ENCODE results near the gene ARPP19. TPM values are rescaled to one million over a fixed set of nuclear protein-coding genes. Genes with fewer than 3 reads are reported as not detected.

ARPP19 gene
- total and polyA plus RNA-seq, 2 of the 4 experiments (the other 2 are of a cell fraction) = 33.4 to 65.2 TPM

DNA sequence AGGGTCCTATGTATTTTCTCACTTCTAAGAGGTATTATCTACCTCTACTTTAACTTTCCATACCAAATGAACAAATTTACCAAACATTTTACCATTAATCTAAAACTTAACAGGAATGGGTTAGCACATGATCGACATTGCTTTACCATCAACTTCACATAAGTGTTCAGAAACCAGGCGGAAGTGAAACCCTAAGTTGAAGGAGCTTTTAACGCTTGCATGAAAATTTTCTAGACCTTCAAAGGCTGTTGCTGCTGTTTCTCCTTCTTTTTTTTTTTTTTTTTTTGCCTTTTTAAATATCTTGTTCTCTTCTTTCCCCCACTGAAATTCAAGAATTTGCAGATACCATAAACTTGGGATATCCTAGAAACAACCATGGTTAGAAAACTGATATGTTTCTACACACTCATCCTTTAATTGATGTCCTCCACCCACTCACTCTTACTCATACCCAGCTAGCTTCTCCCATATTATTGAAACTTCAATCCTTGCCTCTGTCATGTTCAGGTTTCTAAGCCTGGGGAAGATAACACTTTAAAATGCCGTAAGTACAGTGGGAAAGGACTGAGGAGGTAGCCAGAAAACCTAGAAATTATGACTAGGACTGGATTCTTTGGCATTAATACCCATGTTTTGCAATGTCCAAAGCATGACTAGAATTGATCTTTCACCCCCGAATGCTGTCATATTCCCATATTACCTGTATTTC lies 64.9 kb downstream of the ARPP19 start:
- POLR2A ChIA-PET (ENCODE audit: unreplicated experiment) = interaction anchor here (0.5 kb wide), 1 partner anchor 70 kb away, joined by 8 read pairs; no protein-coding TSS in a partner anchor
- intact Hi-C loops (cut with micrococcal nuclease) = no loop called here
- Histone ChIP-seq H3K9me3 (ENCODE audit: control insufficient read depth, insufficient read depth, low read length) (no peaks in the 10 kb centered on the region), H2AFZ (replicated peaks; ENCODE audit: low read length, poor library complexity) (no peak overlapping the region), H3K56ac (ENCODE audit: extremely low read depth, insufficient read depth, low read length) (no peak overlapping the region), H3K27ac (ENCODE audit: insufficient read depth, low read length) (no peak overlapping the region), H3K4ac (ENCODE audit: low read depth, low read length) (no peak overlapping the region), H2BK5ac (ENCODE audit: low read depth, low read length, poor library complexity, severe bottlenecking) (no peak overlapping the region), H3K23ac (ENCODE audit: low read depth, low read length) (no peak overlapping the region), H3K9me1 (ENCODE audit: insufficient read depth, low read length) (peaks cover 3% of the 10 kb centered on the region; the same call in 1 of the 2 replicates), H3K4me1 (ENCODE audit: control insufficient read depth, insufficient read depth, low read length) (peaks cover 2% of the 10 kb centered on the region; the same call in 1 of the 2 replicates), H3K36me3 (ENCODE audit: control insufficient read depth, insufficient read depth, low read length) (no peaks in the 10 kb centered on the region), H3K27me3 (ENCODE audit: control insufficient read depth, insufficient read depth, low read length) (no peaks in the 10 kb centered on the region), H3K79me1 (ENCODE audit: low read depth in 1 of 2, low read length in 2 of 2) (peaks cover 13 to 31% of the 10 kb centered on the region in 2 experiments; a peak in 3 of 4 replicates), H3K4me2 (ENCODE audit: low read depth, low read length) (no peak overlapping the region; the same call in 1 of the 2 replicates), H2AK9ac (replicated peaks; ENCODE audit: low read depth, low read length, poor library complexity) (no peak overlapping the region), H2BK120ac (ENCODE audit: low read depth, low read length) (no peak overlapping the region), H3K4me3 (ENCODE audit: insufficient read depth, low read depth, low read length) (no peak overlapping the region), H4K91ac (ENCODE audit: insufficient read depth, low read depth, low read length) (no peak overlapping the region), H4K5ac (ENCODE audit: low read depth, low read length) (no peak overlapping the region), H4K20me1 (ENCODE audit: insufficient read depth, low read length) (peaks cover 6% of the 10 kb centered on the region; the same call in 1 of the 2 replicates), H3K14ac (replicated peaks; ENCODE audit: low read depth, low read length) (no peak overlapping the region), H2BK15ac (ENCODE audit: low read depth, low read length) (no peak overlapping the region), H2AK5ac (ENCODE audit: low read depth, low read length) (no peak overlapping the region), H3K9ac (ENCODE audit: low read depth, low read length) (no peak overlapping the region), H2BK20ac (ENCODE audit: low read depth, low read length) (no peak overlapping the region), H3K18ac (ENCODE audit: low read depth, low read length) (no peak overlapping the region), H4K8ac (ENCODE audit: low read depth in 2 of 2, low read length in 2 of 2) (no peak overlapping the region)
- WGBS, 2 experiments (ENCODE audit: extremely low coverage in 2 of 2, insufficient read length in 1 of 2) = 100% methylated on average over 3 of the region's 5 CpGs; no CpG with 5 or more reads in 1 of the 2 experiments
- BruUV-seq (replicated peaks) = no TSS peak
- ATAC-seq (ENCODE audit: low read depth) (peak; percentile 62), DNase-seq (peak; percentile 86)
- in situ Hi-C loops (cut with MboI; ENCODE audit: low sequenced_read_pairs) = no loop called here
- no peak for TF ChIP-seq RCOR1 (IDR thresholded peaks at IDR 0.05; ENCODE audit: insufficient replicate concordance, low read length)
- no peak for TF ChIP-seq BHLHE40 (IDR thresholded peaks at IDR 0.05; ENCODE audit: low read depth, low read length)
- TF ChIP-seq NFE2L2 (IDR thresholded peaks at IDR 0.05; ENCODE audit: low read depth, low read length) = no peak
- TF ChIP-seq, protein P1, sequence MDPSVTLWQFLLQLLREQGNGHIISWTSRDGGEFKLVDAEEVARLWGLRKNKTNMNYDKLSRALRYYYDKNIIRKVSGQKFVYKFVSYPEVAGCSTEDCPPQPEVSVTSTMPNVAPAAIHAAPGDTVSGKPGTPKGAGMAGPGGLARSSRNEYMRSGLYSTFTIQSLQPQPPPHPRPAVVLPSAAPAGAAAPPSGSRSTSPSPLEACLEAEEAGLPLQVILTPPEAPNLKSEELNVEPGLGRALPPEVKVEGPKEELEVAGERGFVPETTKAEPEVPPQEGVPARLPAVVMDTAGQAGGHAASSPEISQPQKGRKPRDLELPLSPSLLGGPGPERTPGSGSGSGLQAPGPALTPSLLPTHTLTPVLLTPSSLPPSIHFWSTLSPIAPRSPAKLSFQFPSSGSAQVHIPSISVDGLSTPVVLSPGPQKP (IDR thresholded peaks at IDR 0.05; ENCODE audit: borderline replicate concordance, low read depth, low read length) = no peak
- TF ChIP-seq CEBPB (IDR thresholded peaks at IDR 0.05; ENCODE audit: low read depth, low read length) = peak; percentile 76
- TF ChIP-seq CHD1 (IDR thresholded peaks at IDR 0.05; ENCODE audit: low read depth, low read length) = no peak
- no peak for TF ChIP-seq MXI1 (IDR thresholded peaks at IDR 0.05; ENCODE audit: borderline replicate concordance, low read depth, low read length)
- TF ChIP-seq MAFK (IDR thresholded peaks at IDR 0.05; ENCODE audit: low read depth, low read length) = no peak
- TF ChIP-seq RFX5 (IDR thresholded peaks at IDR 0.05; ENCODE audit: low read depth, low read length) = no peak
- TF ChIP-seq FOS (IDR thresholded peaks at IDR 0.05; ENCODE audit: low read depth, low read length) = peak; percentile 55
- dilution Hi-C loops (cut with HindIII; ENCODE audit: low sequenced_read_pairs, unreplicated experiment) = no loop called here
- CTCF ChIA-PET = no interaction called here

Measured in IMR-90 (cell line).